ENCODE results near the gene ACTL10.
"Not testable (repeated sequence)": the region's sequence is repeated elsewhere in the genome, so short reads cannot be mapped to it uniquely, and the experiment has no call there.

Gene ACTL10

DNA sequence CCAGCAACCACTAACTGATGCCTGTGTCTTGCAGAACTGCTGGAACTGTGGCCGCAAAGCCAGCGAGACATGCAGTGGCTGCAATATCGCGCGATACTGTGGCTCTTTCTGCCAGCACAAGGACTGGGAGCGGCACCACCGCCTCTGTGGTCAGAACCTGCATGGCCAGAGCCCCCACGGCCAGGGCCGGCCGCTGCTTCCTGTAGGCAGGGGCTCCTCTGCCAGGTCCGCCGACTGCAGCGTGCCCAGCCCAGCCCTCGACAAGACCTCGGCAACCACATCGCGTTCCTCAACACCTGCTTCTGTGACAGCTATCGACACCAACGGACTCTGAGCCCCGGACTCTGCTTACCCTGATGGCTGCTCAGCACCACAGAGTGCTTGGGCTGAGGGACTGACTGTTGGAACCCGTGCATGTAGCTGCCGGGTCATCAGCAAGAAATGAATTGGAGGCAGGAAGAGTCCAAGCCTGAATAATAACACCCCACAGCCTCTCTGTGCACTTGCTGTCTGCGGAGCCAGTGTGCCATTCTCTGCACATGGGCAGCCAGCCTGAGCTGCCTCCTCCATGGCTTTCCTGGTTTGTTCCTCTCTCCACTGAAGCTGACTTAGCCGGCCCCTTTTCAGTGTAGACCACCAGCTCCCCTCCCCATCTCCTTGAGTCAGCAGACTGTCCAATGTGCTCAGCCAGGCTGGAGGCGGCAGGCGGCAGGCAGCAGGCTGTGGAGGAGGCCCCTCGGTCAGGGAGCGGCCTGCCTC, 22.3 kb upstream of the ACTL10 start:
- in situ Hi-C loops (cut with MboI; ENCODE audit: low sequenced_read_pairs): no loop called here
- no peaks in the 10 kb centered on the region for H3K27me3 ChIP-seq (ENCODE audit: low read depth)
- no peaks in the 10 kb centered on the region for H3K9me3 ChIP-seq
- H3K4me1 ChIP-seq: no peaks in the 10 kb centered on the region
- H3K36me3 ChIP-seq (replicated peaks): peaks cover 21% of the 10 kb centered on the region
- DNase-seq (ENCODE audit: low spot score in 2 of 2): no peak
- H3K4me3 ChIP-seq: no peak overlapping the region

GRCh38 chr20:33645072-33645358, 21.7 kb upstream of the ACTL10 start:
- peaks cover 18% of the 10 kb centered on the region for H3K36me3 ChIP-seq (replicated peaks)
- no peak overlapping the region for H3K4me3 ChIP-seq
- no peaks in the 10 kb centered on the region for H3K9me3 ChIP-seq
- H3K4me1 ChIP-seq: no peaks in the 10 kb centered on the region
- in situ Hi-C loops (cut with MboI; ENCODE audit: low sequenced_read_pairs): no loop called here
- no peaks in the 10 kb centered on the region for H3K27me3 ChIP-seq (ENCODE audit: low read depth)
- DNase-seq (ENCODE audit: low spot score in 2 of 2): no peak

DNA sequence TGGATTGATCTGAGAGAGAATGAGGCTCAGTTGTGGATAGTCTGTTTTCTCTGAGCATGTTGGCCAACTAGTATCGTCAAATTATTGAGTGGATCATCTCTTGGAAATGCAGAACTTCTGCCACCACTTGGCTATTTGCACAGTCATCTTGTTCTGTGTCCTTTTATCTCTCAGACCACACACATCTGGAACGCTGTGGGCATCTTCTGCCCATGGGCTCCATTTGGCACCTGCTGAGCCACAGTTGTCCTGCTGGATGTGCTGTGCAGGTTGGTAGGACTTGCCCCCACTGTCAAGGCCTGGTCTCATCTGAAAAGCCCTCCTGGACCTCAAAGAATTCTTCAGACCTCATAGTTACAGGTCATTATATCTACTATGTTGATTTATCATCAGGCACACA, 21.3 kb upstream of the ACTL10 start:
- Histone ChIP-seq H3K27me3 (ENCODE audit: low read depth) (no peaks in the 10 kb centered on the region), H3K9me3 (no peaks in the 10 kb centered on the region), H3K4me3 (no peak overlapping the region), H3K36me3 (replicated peaks) (peaks cover 15% of the 10 kb centered on the region), H3K4me1 (no peaks in the 10 kb centered on the region)
- DNase-seq (ENCODE audit: low spot score in 2 of 2): no peak
- in situ Hi-C loops (cut with MboI; ENCODE audit: low sequenced_read_pairs): no loop called here

DNA sequence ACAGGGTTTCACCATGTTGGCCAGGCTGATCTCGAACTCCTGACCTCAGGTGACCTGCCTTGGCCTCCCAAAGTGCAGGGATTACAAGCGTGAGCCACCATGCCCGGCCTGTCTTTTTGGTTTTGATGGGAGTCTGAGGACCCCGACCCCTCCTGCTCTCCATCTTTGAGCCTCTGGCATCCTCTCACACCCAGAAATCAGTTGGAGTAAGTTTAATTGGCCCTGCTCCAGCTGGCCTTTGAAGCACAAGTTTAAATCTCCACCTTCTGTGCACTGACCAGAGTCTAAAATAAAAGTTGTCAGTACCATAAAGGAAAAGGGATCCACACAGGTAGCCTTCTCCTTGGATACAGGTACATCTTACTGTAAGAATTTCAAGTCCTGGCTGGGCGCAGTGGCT, 20.6 kb upstream of the ACTL10 start:
- no peak for DNase-seq (ENCODE audit: low spot score in 2 of 2)
- in situ Hi-C loops (cut with MboI; ENCODE audit: low sequenced_read_pairs): no loop called here
- H3K36me3 ChIP-seq (replicated peaks): peaks cover 15% of the 10 kb centered on the region
- H3K27me3 ChIP-seq (ENCODE audit: low read depth): no peaks in the 10 kb centered on the region
- no peaks in the 10 kb centered on the region for H3K9me3 ChIP-seq
- H3K4me3 ChIP-seq: no peak overlapping the region
- H3K4me1 ChIP-seq: no peaks in the 10 kb centered on the region

DNA sequence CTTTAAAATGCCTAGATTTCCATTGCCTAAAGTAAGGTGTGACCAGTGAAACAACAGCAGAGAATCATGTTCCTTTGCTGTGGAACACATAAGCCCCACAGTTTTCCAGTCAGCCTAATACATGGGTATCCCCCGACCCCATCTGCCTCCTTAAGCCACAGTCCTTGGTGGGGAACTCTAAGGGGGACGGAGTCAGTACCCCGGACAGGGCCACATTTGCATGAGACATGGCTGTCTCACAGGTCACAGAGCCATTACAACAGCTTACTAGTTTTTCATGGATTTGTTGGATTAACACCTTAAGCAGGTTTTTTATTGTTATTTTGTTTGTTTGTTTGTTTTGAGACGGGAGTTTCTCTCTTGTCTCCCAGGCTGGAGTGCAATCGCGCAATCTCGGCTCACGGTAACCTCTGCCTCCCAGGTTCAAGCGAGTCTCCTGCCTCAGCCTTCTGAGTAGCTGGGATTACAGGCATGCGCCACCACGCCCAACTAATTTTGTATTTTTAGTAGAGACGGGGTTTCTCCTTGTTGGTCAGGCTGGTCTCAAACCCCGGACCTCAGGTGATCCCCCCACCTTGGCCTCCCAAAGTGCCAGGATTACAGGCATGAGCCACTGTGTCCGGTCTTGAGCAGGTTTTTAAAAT, 19.7 kb upstream of the ACTL10 start:
- H3K9me3 ChIP-seq: not testable (repeated sequence)

GRCh38 chr20:33647603-33648395, 18.9 kb upstream of the ACTL10 start:
- Histone ChIP-seq H3K27me3 (ENCODE audit: low read depth) (no peaks in the 10 kb centered on the region), H3K9me3 (no peaks in the 10 kb centered on the region), H3K36me3 (replicated peaks) (peaks cover 15% of the 10 kb centered on the region), H3K4me1 (no peaks in the 10 kb centered on the region), H3K4me3 (no peak overlapping the region)
- no peak for DNase-seq (ENCODE audit: low spot score in 2 of 2)
- in situ Hi-C loops (cut with MboI; ENCODE audit: low sequenced_read_pairs): no loop called here

More for the DNA sequence above, 19.7 kb upstream of the ACTL10 start:
- DNase-seq (ENCODE audit: low spot score in 2 of 2); H3K4me3 ChIP-seq; H3K4me1 ChIP-seq; H3K27me3 ChIP-seq (ENCODE audit: low read depth); in situ Hi-C loops (cut with MboI; ENCODE audit: low sequenced_read_pairs): not testable (repeated sequence)
- peaks cover 15% of the 10 kb centered on the region for H3K36me3 ChIP-seq (replicated peaks)

DNA sequence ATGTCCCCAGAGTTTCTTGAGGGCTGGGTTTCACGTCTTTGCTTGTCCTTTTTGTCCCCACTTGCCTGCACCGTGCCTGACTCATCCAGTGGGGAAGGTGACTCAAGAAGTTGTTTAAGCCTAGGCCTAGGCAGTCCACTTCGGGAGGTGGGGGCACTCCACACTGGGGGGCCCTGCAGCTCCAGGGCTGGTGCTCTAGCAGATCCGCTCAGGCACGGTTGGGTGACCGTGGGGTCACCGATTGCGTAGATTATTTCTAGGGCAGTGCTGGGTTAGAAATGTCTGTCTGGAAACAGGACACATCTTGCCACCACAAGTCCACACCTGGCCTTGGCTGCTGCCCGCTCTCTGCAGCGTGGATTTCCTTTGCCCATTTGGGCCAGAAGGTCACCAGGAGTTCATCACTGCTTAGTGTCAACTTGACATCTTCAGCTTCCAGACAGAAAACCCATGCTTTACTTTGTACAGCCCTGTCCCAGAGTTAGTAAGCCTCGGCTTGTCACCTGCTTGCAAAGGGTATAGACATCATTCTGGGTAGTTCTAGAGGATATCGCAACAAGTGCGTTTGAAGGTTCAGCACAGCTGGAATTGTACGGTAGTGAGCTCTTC, 18.2 kb upstream of the ACTL10 start:
- H3K27me3 ChIP-seq (ENCODE audit: low read depth): no peaks in the 10 kb centered on the region
- H3K4me1 ChIP-seq: no peaks in the 10 kb centered on the region
- no peak for DNase-seq (ENCODE audit: low spot score in 2 of 2)
- H3K9me3 ChIP-seq: no peaks in the 10 kb centered on the region
- peaks cover 15% of the 10 kb centered on the region for H3K36me3 ChIP-seq (replicated peaks)
- no peak overlapping the region for H3K4me3 ChIP-seq
- in situ Hi-C loops (cut with MboI; ENCODE audit: low sequenced_read_pairs): no loop called here

DNA sequence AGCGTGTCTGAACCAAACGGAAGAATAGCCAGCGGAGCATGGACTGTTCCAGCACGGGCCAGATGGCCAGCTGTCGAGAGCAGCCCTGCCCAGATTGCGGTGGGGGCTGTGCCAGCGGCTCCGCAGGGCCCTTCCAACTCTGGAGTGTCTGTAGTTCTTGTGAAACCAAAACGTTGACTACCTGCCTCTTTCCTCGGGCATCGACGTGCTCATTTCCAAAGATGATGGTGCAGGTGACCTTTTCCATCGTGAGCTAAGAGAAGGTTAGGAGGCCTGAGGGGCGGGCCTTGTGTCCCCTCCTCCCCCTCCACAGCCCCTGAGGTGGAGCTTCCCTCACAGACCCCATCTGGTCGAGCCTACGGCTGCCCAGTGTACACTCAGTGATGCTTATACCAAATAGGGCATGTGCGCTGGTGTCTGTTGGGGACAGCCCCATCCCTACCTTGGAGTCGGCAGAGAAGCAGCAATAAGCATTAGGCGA, 17.5 kb upstream of the ACTL10 start:
- Histone ChIP-seq H3K36me3 (replicated peaks) (peaks cover 15% of the 10 kb centered on the region), H3K27me3 (ENCODE audit: low read depth) (no peaks in the 10 kb centered on the region), H3K4me1 (no peaks in the 10 kb centered on the region), H3K9me3 (no peaks in the 10 kb centered on the region), H3K4me3 (no peak overlapping the region)
- no peak for DNase-seq (ENCODE audit: low spot score in 2 of 2)
- in situ Hi-C loops (cut with MboI; ENCODE audit: low sequenced_read_pairs): no loop called here

GRCh38 chr20:33650111-33650752, 16.5 kb upstream of the ACTL10 start:
- Histone ChIP-seq H3K27me3 (ENCODE audit: low read depth) (no peaks in the 10 kb centered on the region), H3K4me3 (no peak overlapping the region), H3K4me1 (no peaks in the 10 kb centered on the region), H3K36me3 (replicated peaks) (peaks cover 6% of the 10 kb centered on the region), H3K9me3 (no peaks in the 10 kb centered on the region)
- no peak for DNase-seq (ENCODE audit: low spot score in 2 of 2)
- in situ Hi-C loops (cut with MboI; ENCODE audit: low sequenced_read_pairs): loop anchor here (5.0 kb wide), 1 partner anchor 188 kb away; no protein-coding TSS in a partner anchor

DNA sequence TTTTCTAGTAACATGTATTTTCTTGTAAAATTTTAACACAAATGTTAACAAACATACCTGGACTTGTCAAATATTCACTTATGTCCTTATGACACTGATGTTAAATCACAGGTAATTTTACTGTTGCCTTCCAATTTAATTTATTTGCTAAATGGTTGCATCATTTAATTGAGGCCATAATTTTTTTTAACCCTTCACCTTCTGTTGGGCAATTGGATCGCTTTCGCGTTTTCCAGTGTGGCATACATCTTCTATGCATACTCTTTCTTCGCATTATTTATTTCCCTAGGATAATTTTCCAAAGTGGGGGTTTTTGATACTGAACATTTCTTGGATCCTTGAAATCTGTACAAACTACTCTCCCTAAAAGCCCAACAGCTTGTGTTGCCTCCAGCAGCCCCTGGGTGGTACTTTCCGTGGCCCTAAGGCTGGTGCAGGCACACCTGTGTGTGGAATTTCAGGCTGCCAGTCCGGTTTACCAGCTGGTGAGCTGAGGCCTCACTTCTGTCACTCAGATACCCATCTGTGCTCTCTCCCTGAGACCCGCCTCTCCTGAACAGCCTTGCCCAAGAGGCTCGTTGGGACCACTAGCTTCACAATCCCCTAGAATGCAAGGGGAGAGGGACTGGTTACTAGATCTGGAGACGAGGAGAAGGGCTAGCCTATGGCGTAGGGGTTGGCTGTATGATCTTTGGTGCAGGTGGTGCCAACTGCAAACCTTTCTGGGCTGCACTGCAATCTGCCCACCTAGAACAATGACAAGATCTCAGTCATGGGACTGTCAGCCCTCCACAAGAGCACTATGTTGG, 15.8 kb upstream of the ACTL10 start:
- H3K9me3 ChIP-seq: no peaks in the 10 kb centered on the region
- no peaks in the 10 kb centered on the region for H3K27me3 ChIP-seq (ENCODE audit: low read depth)
- DNase-seq (ENCODE audit: low spot score in 2 of 2): no peak
- H3K4me1 ChIP-seq: no peaks in the 10 kb centered on the region
- in situ Hi-C loops (cut with MboI; ENCODE audit: low sequenced_read_pairs): loop anchor here (5.0 kb wide), 1 partner anchor 189 kb away; no protein-coding TSS in a partner anchor
- no peaks in the 10 kb centered on the region; the same call in 1 of the 2 replicates for H3K36me3 ChIP-seq (replicated peaks)
- no peak overlapping the region for H3K4me3 ChIP-seq

DNA sequence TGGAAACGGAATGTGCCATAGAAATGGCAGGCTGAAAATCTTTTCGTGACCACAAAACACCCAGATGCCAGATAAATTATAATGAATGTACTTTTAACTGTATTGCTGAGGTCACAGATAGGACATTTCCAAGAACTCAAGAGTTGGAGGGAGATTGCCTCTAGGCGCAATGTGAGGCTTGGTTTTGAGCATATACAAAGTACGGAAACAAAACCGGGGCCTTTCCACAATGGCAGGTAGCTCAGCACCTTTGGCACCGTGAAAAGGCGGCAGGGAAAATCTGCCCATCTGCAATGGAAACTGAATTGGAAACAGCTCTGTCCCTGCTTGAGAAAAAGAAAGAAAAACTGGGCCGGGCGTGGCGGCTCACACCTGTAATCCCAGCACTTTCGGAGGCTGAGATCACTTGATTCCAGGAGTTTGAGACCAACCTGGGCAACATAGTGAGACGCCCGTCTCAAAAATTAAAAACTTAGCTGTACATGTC, 15.1 kb upstream of the ACTL10 start:
- DNase-seq (ENCODE audit: low spot score in 2 of 2): no peak
- in situ Hi-C loops (cut with MboI; ENCODE audit: low sequenced_read_pairs): loop anchor here (5.0 kb wide), 1 partner anchor 189 kb away; no protein-coding TSS in a partner anchor

GRCh38 chr20:33653218-33653899, 13.4 kb upstream of the ACTL10 start:
- H3K4me1 ChIP-seq: no peaks in the 10 kb centered on the region
- peaks cover 10% of the 10 kb centered on the region for H3K36me3 ChIP-seq (replicated peaks)
- H3K9me3 ChIP-seq: no peaks in the 10 kb centered on the region
- DNase-seq (ENCODE audit: low spot score in 2 of 2): peak; percentile 58 to 84
- H3K27me3 ChIP-seq (ENCODE audit: low read depth): no peaks in the 10 kb centered on the region
- in situ Hi-C loops (cut with MboI; ENCODE audit: low sequenced_read_pairs): loop anchor here (5.0 kb wide), 1 partner anchor 191 kb away; no protein-coding TSS in a partner anchor
- no peak overlapping the region for H3K4me3 ChIP-seq

More for the DNA sequence above, 15.1 kb upstream of the ACTL10 start:
- Histone ChIP-seq H3K27me3 (ENCODE audit: low read depth) (no peaks in the 10 kb centered on the region), H3K4me3 (no peak overlapping the region), H3K4me1 (no peaks in the 10 kb centered on the region), H3K36me3 (replicated peaks) (no peaks in the 10 kb centered on the region), H3K9me3 (no peaks in the 10 kb centered on the region)

Data from HAP-1 (cell line).